Measurements from ENCODE around the gene SRPK1.

The SRPK1 gene

DNA sequence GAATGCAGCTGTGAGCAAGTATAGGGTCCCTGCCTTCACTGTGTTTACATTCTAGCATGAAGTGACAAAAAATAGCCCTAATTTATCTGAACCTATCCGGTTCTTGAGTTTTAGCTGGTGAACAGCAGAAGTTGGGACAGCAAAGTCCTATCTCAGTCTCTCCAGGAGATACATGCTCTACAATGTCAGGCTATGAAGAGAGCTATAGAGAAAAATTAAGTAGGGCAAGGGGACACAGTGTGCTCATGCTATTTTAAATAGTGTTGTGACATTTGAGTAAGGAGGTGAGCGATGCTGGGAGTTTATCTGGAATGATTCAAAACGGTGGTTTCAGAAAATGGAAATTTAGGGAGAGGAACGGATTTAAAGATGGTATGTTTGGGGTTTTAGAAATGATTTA lies 20.4 kb downstream of the SRPK1 start:
- WGBS (ENCODE audit: extremely low coverage, insufficient coverage, insufficient read length), result 100% methylated on average over 2 of the region's 4 CpGs
- H2AK5ac ChIP-seq (ENCODE audit: low read length), result no peak overlapping the region
- H3K36me3 ChIP-seq (ENCODE audit: control insufficient read depth in 1 of 2, insufficient read depth in 2 of 2, low read length in 2 of 2), result peaks cover 0 to 5% of the 10 kb centered on the region in 2 experiments
- no peak overlapping the region for H2AFZ ChIP-seq (ENCODE audit: insufficient read depth, low read length, poor library complexity)
- no peak overlapping the region for H2BK5ac ChIP-seq (ENCODE audit: low read depth, low read length, poor library complexity)
- no peak overlapping the region for H2BK12ac ChIP-seq (ENCODE audit: low read length)
- no peak overlapping the region for H3K4ac ChIP-seq (ENCODE audit: low read depth, low read length)
- no peak overlapping the region for H4K8ac ChIP-seq (ENCODE audit: low read depth, low read length)
- peaks cover 3% of the 10 kb centered on the region for H3K79me1 ChIP-seq (ENCODE audit: low read length)
- peaks cover 5% of the 10 kb centered on the region for H3K79me2 ChIP-seq (ENCODE audit: control insufficient read depth, insufficient read depth, low read length, poor library complexity)
- H3K27me3 ChIP-seq (ENCODE audit: insufficient read depth, low read length), result no peaks in the 10 kb centered on the region
- no peak overlapping the region for H3K23ac ChIP-seq (ENCODE audit: low read length)
- H2BK120ac ChIP-seq (ENCODE audit: insufficient read depth, low read length, poor library complexity), result no peak overlapping the region
- no peak overlapping the region for H4K91ac ChIP-seq (ENCODE audit: low read depth, low read length)
- H3K18ac ChIP-seq (ENCODE audit: low read length), result no peak overlapping the region
- H3K27ac ChIP-seq (ENCODE audit: low read depth, low read length), result no peak overlapping the region
- no peak overlapping the region for H3K14ac ChIP-seq (ENCODE audit: low read length)
- DNase-seq, result no peak
- no peak overlapping the region for H3K4me2 ChIP-seq (ENCODE audit: low read length)
- H4K12ac ChIP-seq (ENCODE audit: low read depth, low read length), result no peak overlapping the region
- H3K9ac ChIP-seq (ENCODE audit: low read length), result no peak overlapping the region
- no peak overlapping the region for H3K4me3 ChIP-seq (ENCODE audit: low read depth, low read length)
- no peaks in the 10 kb centered on the region for H3K9me3 ChIP-seq (ENCODE audit: insufficient read depth, low read depth, low read length)
- peaks cover 7% of the 10 kb centered on the region in 2 experiments for H3K4me1 ChIP-seq (ENCODE audit: control insufficient read depth in 1 of 2, insufficient read depth in 2 of 2, low read length in 2 of 2)

DNA sequence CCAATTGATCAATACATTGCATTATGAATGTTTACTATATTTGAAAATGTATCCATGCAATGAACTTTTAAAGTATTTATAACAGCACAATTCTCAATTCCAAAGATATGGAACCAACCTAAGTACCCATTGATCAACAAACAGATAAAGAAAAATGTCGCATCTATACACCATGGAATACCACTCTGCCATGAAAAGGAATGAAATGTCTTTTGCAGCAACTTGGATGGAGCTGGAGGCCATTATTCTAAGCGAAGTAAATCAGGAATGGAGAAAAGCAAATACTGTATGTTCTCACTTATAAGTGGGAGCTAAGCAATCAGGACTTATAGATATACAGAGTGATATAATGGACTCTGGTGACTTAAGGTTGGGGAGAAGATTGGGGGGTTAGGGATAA lies 22.9 kb downstream of the SRPK1 start:
- H3K4me1 ChIP-seq (ENCODE audit: control insufficient read depth in 1 of 2, insufficient read depth in 2 of 2, low read length in 2 of 2), result peaks cover 12 to 18% of the 10 kb centered on the region in 2 experiments

DNA sequence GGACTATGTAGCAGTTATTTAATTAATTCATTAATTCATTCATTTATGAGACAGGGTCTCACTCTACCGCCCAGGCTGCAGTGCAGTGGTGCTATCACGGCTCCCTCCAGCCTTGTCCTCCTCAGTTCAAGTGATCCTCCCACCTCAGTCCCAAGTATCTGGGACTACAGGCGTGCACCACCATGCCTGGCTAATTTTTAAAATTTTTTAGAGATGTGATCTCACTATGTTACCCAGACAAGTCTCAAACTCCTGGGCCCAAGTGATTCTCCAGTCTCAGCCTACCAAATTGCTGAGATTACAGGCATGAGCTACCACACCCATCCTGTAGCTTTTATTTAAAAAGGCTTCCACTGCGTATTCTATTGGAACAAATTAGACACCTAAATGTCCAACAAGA lies 23.4 kb downstream of the SRPK1 start:
- no peak overlapping the region for H3K9ac ChIP-seq (ENCODE audit: low read length)
- H3K18ac ChIP-seq (ENCODE audit: low read length), result no peak overlapping the region
- peaks cover 12 to 19% of the 10 kb centered on the region in 2 experiments for H3K4me1 ChIP-seq (ENCODE audit: control insufficient read depth in 1 of 2, insufficient read depth in 2 of 2, low read length in 2 of 2)
- H4K12ac ChIP-seq (ENCODE audit: low read depth, low read length), result no peak overlapping the region
- peak; percentile 78 to 92 for DNase-seq
- H2BK12ac ChIP-seq (ENCODE audit: low read length), result no peak overlapping the region
- H3K4ac ChIP-seq (ENCODE audit: low read depth, low read length), result peak overlapping the region; percentile 62
- no peak overlapping the region for H2BK120ac ChIP-seq (ENCODE audit: insufficient read depth, low read length, poor library complexity)
- H2AFZ ChIP-seq (ENCODE audit: insufficient read depth, low read length, poor library complexity), result no peak overlapping the region
- peaks cover under 1 to 2% of the 10 kb centered on the region in 2 experiments for H3K36me3 ChIP-seq (ENCODE audit: control insufficient read depth in 1 of 2, insufficient read depth in 2 of 2, low read length in 2 of 2)
- no peaks in the 10 kb centered on the region for H3K27me3 ChIP-seq (ENCODE audit: insufficient read depth, low read length)
- H3K27ac ChIP-seq (ENCODE audit: low read depth, low read length), result no peak overlapping the region
- no peak overlapping the region for H4K91ac ChIP-seq (ENCODE audit: low read depth, low read length)
- no peak overlapping the region for H4K8ac ChIP-seq (ENCODE audit: low read depth, low read length)
- no peak overlapping the region for H3K14ac ChIP-seq (ENCODE audit: low read length)
- WGBS (ENCODE audit: extremely low coverage, insufficient coverage, insufficient read length), result no CpG with 5 or more reads among the region's 4 CpGs
- no peak overlapping the region for H2AK5ac ChIP-seq (ENCODE audit: low read length)
- no peaks in the 10 kb centered on the region for H3K9me3 ChIP-seq (ENCODE audit: insufficient read depth, low read depth, low read length)
- peaks cover 3% of the 10 kb centered on the region for H3K79me2 ChIP-seq (ENCODE audit: control insufficient read depth, insufficient read depth, low read length, poor library complexity)
- no peak overlapping the region for H2BK5ac ChIP-seq (ENCODE audit: low read depth, low read length, poor library complexity)
- peaks cover 5% of the 10 kb centered on the region for H3K79me1 ChIP-seq (ENCODE audit: low read length)
- no peak overlapping the region for H3K4me3 ChIP-seq (ENCODE audit: low read depth, low read length)
- no peak overlapping the region for H3K23ac ChIP-seq (ENCODE audit: low read length)
- H3K4me2 ChIP-seq (ENCODE audit: low read length), result no peak overlapping the region

More for the DNA sequence above, 22.9 kb downstream of the SRPK1 start:
- no CpG with 5 or more reads among the region's 2 CpGs for WGBS (ENCODE audit: extremely low coverage, insufficient coverage, insufficient read length)
- no peak overlapping the region for H2BK5ac ChIP-seq (ENCODE audit: low read depth, low read length, poor library complexity)
- peaks cover 0 to 2% of the 10 kb centered on the region in 2 experiments for H3K36me3 ChIP-seq (ENCODE audit: control insufficient read depth in 1 of 2, insufficient read depth in 2 of 2, low read length in 2 of 2)
- no peak overlapping the region for H3K9ac ChIP-seq (ENCODE audit: low read length)
- H2AFZ ChIP-seq (ENCODE audit: insufficient read depth, low read length, poor library complexity), result no peak overlapping the region
- H4K91ac ChIP-seq (ENCODE audit: low read depth, low read length), result no peak overlapping the region
- H2BK120ac ChIP-seq (ENCODE audit: insufficient read depth, low read length, poor library complexity), result no peak overlapping the region
- no peak overlapping the region for H3K4ac ChIP-seq (ENCODE audit: low read depth, low read length)
- no peak overlapping the region for H3K18ac ChIP-seq (ENCODE audit: low read length)
- no peaks in the 10 kb centered on the region for H3K9me3 ChIP-seq (ENCODE audit: insufficient read depth, low read depth, low read length)
- no peak for DNase-seq
- no peak overlapping the region for H3K27ac ChIP-seq (ENCODE audit: low read depth, low read length)
- no peak overlapping the region for H2AK5ac ChIP-seq (ENCODE audit: low read length)
- no peak overlapping the region for H3K23ac ChIP-seq (ENCODE audit: low read length)
- H4K12ac ChIP-seq (ENCODE audit: low read depth, low read length), result no peak overlapping the region
- H4K8ac ChIP-seq (ENCODE audit: low read depth, low read length), result no peak overlapping the region
- no peak overlapping the region for H3K14ac ChIP-seq (ENCODE audit: low read length)
- no peak overlapping the region for H3K4me2 ChIP-seq (ENCODE audit: low read length)
- H3K27me3 ChIP-seq (ENCODE audit: insufficient read depth, low read length), result no peaks in the 10 kb centered on the region
- H3K79me2 ChIP-seq (ENCODE audit: control insufficient read depth, insufficient read depth, low read length, poor library complexity), result peaks cover 3% of the 10 kb centered on the region
- no peak overlapping the region for H3K4me3 ChIP-seq (ENCODE audit: low read depth, low read length)
- peaks cover 5% of the 10 kb centered on the region for H3K79me1 ChIP-seq (ENCODE audit: low read length)
- H2BK12ac ChIP-seq (ENCODE audit: low read length), result no peak overlapping the region

DNA sequence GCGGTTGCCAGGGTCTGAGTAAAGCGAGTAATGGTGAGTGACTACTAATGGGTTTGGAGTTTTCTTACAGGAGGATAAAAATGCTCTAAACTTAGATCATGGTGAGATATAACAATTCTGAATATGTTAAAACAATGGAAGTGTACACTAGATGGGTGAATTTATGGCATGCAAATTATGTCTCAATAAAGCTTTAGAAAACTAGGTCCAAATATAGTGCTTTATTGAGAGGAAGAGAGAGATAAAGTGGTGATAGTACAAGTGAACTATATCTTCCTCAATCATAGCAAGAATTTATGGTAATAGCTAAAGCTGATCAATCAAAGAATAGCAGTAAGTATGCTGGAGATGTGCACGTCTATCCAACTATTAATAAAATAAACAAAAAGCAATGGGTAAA lies 23.9 kb downstream of the SRPK1 start:
- Histone ChIP-seq H3K79me2 (ENCODE audit: control insufficient read depth, insufficient read depth, low read length, poor library complexity) (peaks cover 3% of the 10 kb centered on the region), H3K9ac (ENCODE audit: low read length) (no peak overlapping the region), H2BK5ac (ENCODE audit: low read depth, low read length, poor library complexity) (no peak overlapping the region), H4K12ac (ENCODE audit: low read depth, low read length) (no peak overlapping the region), H3K27me3 (ENCODE audit: insufficient read depth, low read length) (no peaks in the 10 kb centered on the region), H2BK120ac (ENCODE audit: insufficient read depth, low read length, poor library complexity) (no peak overlapping the region), H3K4me2 (ENCODE audit: low read length) (no peak overlapping the region), H3K18ac (ENCODE audit: low read length) (no peak overlapping the region), H3K14ac (ENCODE audit: low read length) (no peak overlapping the region), H3K9me3 (ENCODE audit: insufficient read depth, low read depth, low read length) (no peaks in the 10 kb centered on the region), H2BK12ac (ENCODE audit: low read length) (no peak overlapping the region), H3K36me3 (ENCODE audit: control insufficient read depth in 1 of 2, insufficient read depth in 2 of 2, low read length in 2 of 2) (peaks cover 2% of the 10 kb centered on the region in 2 experiments), H3K27ac (ENCODE audit: low read depth, low read length) (no peak overlapping the region), H3K4me3 (ENCODE audit: low read depth, low read length) (no peak overlapping the region), H3K79me1 (ENCODE audit: low read length) (peaks cover 5% of the 10 kb centered on the region), H3K4me1 (ENCODE audit: control insufficient read depth in 1 of 2, insufficient read depth in 2 of 2, low read length in 2 of 2) (peaks cover 12 to 19% of the 10 kb centered on the region in 2 experiments), H2AK5ac (ENCODE audit: low read length) (no peak overlapping the region), H3K23ac (ENCODE audit: low read length) (no peak overlapping the region), H3K4ac (ENCODE audit: low read depth, low read length) (no peak overlapping the region), H4K91ac (ENCODE audit: low read depth, low read length) (no peak overlapping the region), H4K8ac (ENCODE audit: low read depth, low read length) (no peak overlapping the region), H2AFZ (ENCODE audit: insufficient read depth, low read length, poor library complexity) (no peak overlapping the region)
- DNase-seq, result peak in 1 of 2 donors; percentile 55
- no CpG with 5 or more reads among the region's 3 CpGs for WGBS (ENCODE audit: extremely low coverage, insufficient coverage, insufficient read length)

Measured in trophoblast cell (in vitro differentiated cells and primary cell).